Bronchial epithelial cell (primary cell): ENCODE data around the gene PANX3. TPM values are rescaled to one million over a fixed set of nuclear protein-coding genes. Genes with fewer than 3 reads are reported as not detected.

Source experiments
- DNase-seq: peaks from one replicate; pipeline ENCODE4 v3.0.0-alpha.2; 2010; ENCODE audit warnings: low read depth
- FAIRE-seq: peaks from 2 replicates; lab custom pipeline; 2011; peaks lifted over from hg19 to GRCh38; lab: Jason Lieb, UNC
- H3K27me3 ChIP-seq: 2 replicates; pipeline ENCODE4 v1.5.1; 2011; ENCODE audit warnings: low read length; ENCODE audit not compliant: control insufficient read depth, insufficient read depth
- H3K36me3 ChIP-seq: 2 replicates; pipeline ENCODE4 v1.5.1; 2011; ENCODE audit warnings: low read length; ENCODE audit not compliant: control insufficient read depth, insufficient read depth
- H3K4me3 ChIP-seq: 2 replicates; pipeline ENCODE4 v1.5.1; 2011; ENCODE audit warnings: mild to moderate bottlenecking, low read depth, low read length, control low read depth
- total RNA-seq: library from RNA; depleted of rRNA; stranded (reverse); fragments of >200 nt; gene quantifications from 2 replicates; pipeline ENCODE4 v1.2.1, GENCODE V29; 2014
- TF ChIP-seq, protein P1 (sequence below): IDR thresholded peaks from 2 replicates; pipeline ENCODE4 v1.5.1; 2011; ENCODE audit warnings: mild to moderate bottlenecking, moderate library complexity, low read length, control low read depth, inconsistent platforms; ENCODE audit not compliant: insufficient read depth, severe bottlenecking

PANX3 gene
- total RNA-seq, 1 donor from 2014 or later: not detected

DNA sequence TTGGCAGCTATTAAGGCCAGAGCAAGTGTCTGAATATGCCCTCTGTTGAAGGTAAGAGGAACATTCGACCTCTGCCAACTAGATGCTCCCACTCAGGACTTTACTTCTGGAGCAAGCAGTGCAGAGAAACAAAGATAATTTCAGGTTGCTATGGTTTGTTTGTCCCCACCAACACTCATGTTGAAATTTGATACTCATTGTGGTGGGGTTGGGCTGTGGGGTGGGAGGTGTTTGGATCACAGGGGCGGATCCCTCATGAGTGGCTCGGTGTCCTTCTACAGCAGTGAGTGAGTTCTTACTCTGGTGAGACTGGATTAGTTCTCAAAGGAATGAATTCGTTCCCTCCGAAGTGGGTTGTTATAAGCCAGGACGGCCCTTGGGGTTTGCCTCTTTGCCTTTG is 29.4 kb upstream of the PANX3 start:
- TF ChIP-seq, protein P1, sequence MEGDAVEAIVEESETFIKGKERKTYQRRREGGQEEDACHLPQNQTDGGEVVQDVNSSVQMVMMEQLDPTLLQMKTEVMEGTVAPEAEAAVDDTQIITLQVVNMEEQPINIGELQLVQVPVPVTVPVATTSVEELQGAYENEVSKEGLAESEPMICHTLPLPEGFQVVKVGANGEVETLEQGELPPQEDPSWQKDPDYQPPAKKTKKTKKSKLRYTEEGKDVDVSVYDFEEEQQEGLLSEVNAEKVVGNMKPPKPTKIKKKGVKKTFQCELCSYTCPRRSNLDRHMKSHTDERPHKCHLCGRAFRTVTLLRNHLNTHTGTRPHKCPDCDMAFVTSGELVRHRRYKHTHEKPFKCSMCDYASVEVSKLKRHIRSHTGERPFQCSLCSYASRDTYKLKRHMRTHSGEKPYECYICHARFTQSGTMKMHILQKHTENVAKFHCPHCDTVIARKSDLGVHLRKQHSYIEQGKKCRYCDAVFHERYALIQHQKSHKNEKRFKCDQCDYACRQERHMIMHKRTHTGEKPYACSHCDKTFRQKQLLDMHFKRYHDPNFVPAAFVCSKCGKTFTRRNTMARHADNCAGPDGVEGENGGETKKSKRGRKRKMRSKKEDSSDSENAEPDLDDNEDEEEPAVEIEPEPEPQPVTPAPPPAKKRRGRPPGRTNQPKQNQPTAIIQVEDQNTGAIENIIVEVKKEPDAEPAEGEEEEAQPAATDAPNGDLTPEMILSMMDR: no peak
- no peaks in the 10 kb centered on the region for H3K27me3 ChIP-seq
- no peak for FAIRE-seq
- H3K36me3 ChIP-seq: no peaks in the 10 kb centered on the region
- no peak for DNase-seq
- H3K4me3 ChIP-seq: no peak overlapping the region

DNA sequence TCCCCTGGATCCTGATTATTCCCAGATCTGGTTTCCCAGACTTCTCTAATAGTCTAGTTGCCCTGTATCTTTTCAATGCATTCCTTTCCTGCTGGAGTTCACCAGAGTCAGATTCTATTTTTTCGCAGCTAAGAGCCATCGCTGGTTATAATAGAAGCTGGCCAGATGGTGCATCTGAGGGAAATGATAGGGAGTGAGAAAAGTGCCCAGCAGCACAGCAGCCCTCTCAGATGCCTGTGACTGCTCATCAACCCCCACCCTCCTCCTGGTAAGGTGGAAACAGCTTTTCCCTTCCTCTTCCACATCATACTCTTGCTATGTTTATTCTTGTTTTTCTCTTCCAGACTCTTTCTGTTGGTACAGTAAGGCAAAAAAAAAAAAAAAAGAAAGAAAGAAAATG is 28.7 kb upstream of the PANX3 start:
- no peak for DNase-seq
- Histone ChIP-seq H3K36me3 (no peaks in the 10 kb centered on the region), H3K27me3 (no peaks in the 10 kb centered on the region), H3K4me3 (no peak overlapping the region)
- TF ChIP-seq, protein P1: no peak
- no peak for FAIRE-seq

GRCh38 chr11:124583781-124584180 is 27.4 kb upstream of the PANX3 start:
- no peak for FAIRE-seq
- Histone ChIP-seq H3K27me3 (no peaks in the 10 kb centered on the region), H3K36me3 (no peaks in the 10 kb centered on the region), H3K4me3 (no peak overlapping the region)
- no peak for DNase-seq
- TF ChIP-seq, protein P1: no peak

GRCh38 chr11:124584681-124585372 is 26.4 kb upstream of the PANX3 start:
- TF ChIP-seq, protein P1: no peak
- no peak for FAIRE-seq
- DNase-seq: no peak
- no peaks in the 10 kb centered on the region for H3K27me3 ChIP-seq
- no peaks in the 10 kb centered on the region for H3K36me3 ChIP-seq
- H3K4me3 ChIP-seq: no peak overlapping the region

DNA sequence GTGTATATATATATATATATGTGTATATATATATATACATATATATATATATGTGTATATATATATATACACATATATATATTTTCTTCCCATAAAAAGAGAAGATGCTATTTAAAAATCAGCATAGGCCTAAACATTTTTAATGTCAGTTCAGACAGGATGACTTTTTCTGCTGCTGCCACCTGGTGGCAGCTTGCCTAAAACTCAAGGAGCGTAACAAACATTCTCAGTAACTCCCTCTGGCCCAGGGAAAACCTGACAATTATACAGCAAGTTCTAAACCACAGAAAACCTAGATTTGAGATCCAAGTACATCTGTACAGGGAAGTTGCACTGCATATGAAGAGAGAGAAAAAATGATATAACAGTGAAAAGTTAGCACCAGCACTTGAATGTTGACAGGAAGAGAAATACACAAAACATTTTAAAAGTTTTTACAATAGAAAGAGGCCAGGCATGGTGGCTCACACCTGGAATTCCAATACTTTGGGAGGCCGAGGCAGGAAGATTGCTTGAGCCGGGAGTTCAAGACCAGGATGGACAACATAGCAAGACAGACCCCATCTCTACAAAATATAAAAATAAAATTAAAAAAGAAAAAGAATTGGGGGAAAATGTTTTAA is 24.9 kb upstream of the PANX3 start:
- DNase-seq (peak; percentile 42), FAIRE-seq (no peak)
- TF ChIP-seq, protein P1: peak; percentile 65
- H3K4me3 ChIP-seq: no peak overlapping the region
- H3K27me3 ChIP-seq: no peaks in the 10 kb centered on the region
- no peaks in the 10 kb centered on the region for H3K36me3 ChIP-seq
